ENCODE data around the gene RNF135. TPM values are rescaled to one million over a fixed set of nuclear protein-coding genes. Genes with fewer than 3 reads are reported as not detected.
"Not testable (repeated sequence)": the region's sequence is repeated elsewhere in the genome, so short reads cannot be mapped to it uniquely, and the experiment has no call there.

The RNF135 gene
- total RNA-seq, 2 experiments from 2014 or later: 7.8 to 8.7 TPM

GRCh38 chr17:30995347-30995746, 24.5 kb downstream of the RNF135 start:
- CTCF ChIA-PET: interaction anchor here (0.7 kb wide), 1 partner anchor 32 kb away, joined by 4 read pairs; no protein-coding TSS in a partner anchor
- POLR2A ChIA-PET: no interaction called here

GRCh38 chr17:30996486-30996885, 25.6 kb downstream of the RNF135 start:
- ChIA-PET CTCF (no interaction called here), POLR2A (no interaction called here)

- ChIA-PET CTCF (interaction anchor here (1.0 kb wide), 1 partner anchor 11 kb away, joined by 3 read pairs; no protein-coding TSS in a partner anchor), POLR2A (no interaction called here)
Observed at GRCh38 chr17:30997270-30997669, 26.4 kb downstream of the RNF135 start.

GRCh38 chr17:30997842-30998241, 27.0 kb downstream of the RNF135 start:
- POLR2A ChIA-PET: interaction anchor here (0.9 kb wide), 1 partner anchor 10 kb away, joined by 3 read pairs; no protein-coding TSS in a partner anchor

GRCh38 chr17:31002047-31002446, 31.2 kb downstream of the RNF135 start:
- ChIA-PET CTCF (no interaction called here), POLR2A (no interaction called here)

More at GRCh38 chr17:30997842-30998241, 27.0 kb downstream of the RNF135 start:
- CTCF ChIA-PET: interaction anchor here (1.0 kb wide), 1 partner anchor 11 kb away, joined by 3 read pairs; no protein-coding TSS in a partner anchor

GRCh38 chr17:31003225-31003866, 32.5 kb downstream of the RNF135 start:
- POLR2A ChIA-PET: no interaction called here
- CTCF ChIA-PET: interaction anchor here (0.6 kb wide), 1 partner anchor 869 kb away, joined by 3 read pairs; no protein-coding TSS in a partner anchor

GRCh38 chr17:31004160-31004559, 33.3 kb downstream of the RNF135 start:
- POLR2A ChIA-PET: no interaction called here
- CTCF ChIA-PET: no interaction called here

- POLR2A ChIA-PET: interaction anchor here (0.6 to 1.3 kb wide), 9 partner anchors 10 to 1290 kb away, joined by 3 to 6 read pairs (median 3); partner anchors contain the start of gene RNF135
Observed at GRCh38 chr17:31007695-31008373, 37.0 kb downstream of the RNF135 start.

GRCh38 chr17:31008374-31009041, 37.7 kb downstream of the RNF135 start:
- ChIA-PET CTCF (interaction anchor here (1.2 to 1.6 kb wide), 2 partner anchors 11 to 37 kb away, joined by 3 to 5 read pairs; partner anchors contain the start of gene RNF135), POLR2A (interaction anchor here (0.6 to 1.3 kb wide), 8 partner anchors 11 to 413 kb away, joined by 3 to 5 read pairs (median 3); partner anchors contain the start of gene RNF135)

More at GRCh38 chr17:31007695-31008373, 37.0 kb downstream of the RNF135 start:
- CTCF ChIA-PET: interaction anchor here (1.2 to 1.6 kb wide), 2 partner anchors 11 to 37 kb away, joined by 3 to 5 read pairs; partner anchors contain the start of gene RNF135

- CTCF ChIA-PET: interaction anchor here (1.2 kb wide), 1 partner anchor 12 kb away, joined by 3 read pairs; no protein-coding TSS in a partner anchor
Observed at GRCh38 chr17:31009042-31009702, 38.3 kb downstream of the RNF135 start.

GRCh38 chr17:31010014-31010413, 39.2 kb downstream of the RNF135 start:
- CTCF ChIA-PET, POLR2A ChIA-PET: not testable (repeated sequence)

More at GRCh38 chr17:31009042-31009702, 38.3 kb downstream of the RNF135 start:
- POLR2A ChIA-PET: interaction anchor here (0.6 to 1.3 kb wide), 4 partner anchors 38 to 200 kb away, joined by 3 to 5 read pairs (median 4); partner anchors contain the start of gene RNF135

- ChIA-PET POLR2A (no interaction called here), CTCF (interaction anchor here (0.6 kb wide), 1 partner anchor 202 kb away, joined by 3 read pairs; no protein-coding TSS in a partner anchor)
Observed at GRCh38 chr17:31013844-31014243, 43.0 kb downstream of the RNF135 start.

GRCh38 chr17:31015639-31016038, 44.8 kb downstream of the RNF135 start:
- POLR2A ChIA-PET: interaction anchor here (0.5 kb wide), 1 partner anchor 381 kb away, joined by 6 read pairs; no protein-coding TSS in a partner anchor
- CTCF ChIA-PET: interaction anchor here (1.4 kb wide), 1 partner anchor 200 kb away, joined by 3 read pairs; no protein-coding TSS in a partner anchor

- POLR2A ChIA-PET: interaction anchor here (0.6 kb wide), 1 partner anchor 11 kb away, joined by 3 read pairs; no protein-coding TSS in a partner anchor
Observed at GRCh38 chr17:31019004-31019403, 48.2 kb downstream of the RNF135 start.

GRCh38 chr17:31023171-31023570, 52.3 kb downstream of the RNF135 start:
- CTCF ChIA-PET, POLR2A ChIA-PET: not testable (repeated sequence)

More at GRCh38 chr17:31019004-31019403, 48.2 kb downstream of the RNF135 start:
- CTCF ChIA-PET: interaction anchor here (0.6 kb wide), 1 partner anchor 86 kb away, joined by 3 read pairs; no protein-coding TSS in a partner anchor

GRCh38 chr17:31031841-31032240, 61.0 kb downstream of the RNF135 start:
- POLR2A ChIA-PET: no interaction called here

GRCh38 chr17:31035611-31036010, 64.8 kb downstream of the RNF135 start:
- POLR2A ChIA-PET, CTCF ChIA-PET: not testable (repeated sequence)

More at GRCh38 chr17:31031841-31032240, 61.0 kb downstream of the RNF135 start:
- CTCF ChIA-PET: no interaction called here

GRCh38 chr17:31040837-31041236, 70.0 kb downstream of the RNF135 start:
- CTCF ChIA-PET, POLR2A ChIA-PET: not testable (repeated sequence)

- POLR2A ChIA-PET, CTCF ChIA-PET: not testable (repeated sequence)
Observed at GRCh38 chr17:31042378-31042777, 71.5 kb downstream of the RNF135 start.
